K562 (cell line): Measurements from ENCODE around the gene HAT1. TPM values are rescaled to one million over a fixed set of nuclear protein-coding genes. Genes with fewer than 3 reads are reported as not detected.

Experiments
- CAMTA2 ChIP-seq: fragments of 250-450 bp; sonication (Bioruptor Pico); conservative IDR thresholded peaks from 2 replicates; pipeline ENCODE4 v1.5.1; 2022
- CEBPB ChIP-seq: fragments of 450-650 bp; IDR thresholded peaks from 2 replicates; pipeline ENCODE4 v1.6.1; 2016; ENCODE audit warnings: missing genetic modification characterization, missing compliant biosample characterization
- NCOR1 ChIP-seq: fragments of 450-650 bp; IDR thresholded peaks from 2 replicates; pipeline ENCODE4 v1.6.1; 2016; ENCODE audit warnings: mild to moderate bottlenecking, moderate library complexity
- RBM25 ChIP-seq: fragments of 200-400 bp; formaldehyde crosslinking; IDR thresholded peaks from 2 replicates; pipeline ENCODE4 v1.6.1; 2018; ENCODE audit warnings: low read length, low read depth, moderate library complexity; ENCODE audit not compliant: severe bottlenecking
- SRSF7 ChIP-seq: fragments of 200-400 bp; formaldehyde crosslinking; optimal IDR thresholded peaks from 2 replicates; pipeline ENCODE3; 2017; ENCODE audit warnings: mild to moderate bottlenecking, low read depth, low read length
- TCF7L2 ChIP-seq: fragments of 150-350 bp; IDR thresholded peaks from 2 replicates; pipeline ENCODE4 v1.6.1; 2016; ENCODE audit warnings: low read depth, mild to moderate bottlenecking, low read length, moderate library complexity
- TFAM ChIP-seq: fragments of 250-450 bp; sonication (Bioruptor Pico); conservative IDR thresholded peaks from 2 replicates; pipeline ENCODE4 v1.5.0; 2021; ENCODE audit warnings: mild to moderate bottlenecking, moderate library complexity
- ZNF146 ChIP-seq: IDR thresholded peaks from one replicate; pipeline ENCODE4 v1.6.1; 2018; ENCODE audit warnings: missing compliant biosample characterization; ENCODE audit not compliant: unreplicated experiment
- ZNF436 ChIP-seq: fragments of 250-450, 450-650 bp; sonication (Bioruptor Pico); formaldehyde crosslinking; IDR thresholded peaks from 2 replicates; pipeline ENCODE4 v1.7.0; 2020; ENCODE audit warnings: mild to moderate bottlenecking
- ZNF707 ChIP-seq: fragments of 250-450 bp; sonication (Bioruptor Pico); conservative IDR thresholded peaks from 2 replicates; pipeline ENCODE4 v1.8.0; 2022; ENCODE audit warnings: inconsistent platforms, mild to moderate bottlenecking, moderate library complexity
- ZNF780A ChIP-seq: fragments of 250-450 bp; sonication (Bioruptor Pico); IDR thresholded peaks from 2 replicates; pipeline ENCODE4 v1.5.0; 2021; ENCODE audit warnings: mild to moderate bottlenecking
- polyA plus RNA-seq, 8 experiments: library from polyadenylated mRNA; depleted of rRNA in 4 of 8; stranded (reverse) in 5 of 8; unstranded in 3 of 8; fragments of >200 nt; fragmentation: Nextera tagmentation in 2 of 8; fragmentation: Illumina TruSeq in 1 of 8; extraction: Ambion mirVana in 2 of 8; extraction: Trizol in 1 of 8; gene quantifications; 2 replicates each; pipeline versions ENCODE4 v1.2.1 to v1.2.3, GENCODE V29; 2011 to 2014; ENCODE audit warnings: inconsistent platforms in 1 of 8, missing spikeins in 1 of 8
- total RNA-seq, 7 experiments: library from RNA; depleted of rRNA in 6 of 7; stranded (reverse); fragments of >200 nt in 6 of 7; fragmentation: Illumina TruSeq in 2 of 7; extraction: Trizol in 2 of 7; gene quantifications; 2 replicates each; pipeline versions ENCODE4 v1.2.1 to v1.2.3, GENCODE V29; 2011 to 2021; ENCODE audit warnings: low replicate concordance in 1 of 7
- TF ChIP-seq, protein P1 (sequence below): sonication (generic); formaldehyde crosslinking; IDR thresholded peaks from 2 replicates; pipeline ENCODE4 v1.8.0; 2023; ENCODE audit warnings: missing genetic modification reagents, mild to moderate bottlenecking, borderline replicate concordance

The HAT1 gene
- total and polyA plus RNA-seq, 9 of the 15 experiments (the other 6 are each of a cell fraction or from before 2014, with no cell fraction given), result 125 to 384 (median 244) TPM

DNA sequence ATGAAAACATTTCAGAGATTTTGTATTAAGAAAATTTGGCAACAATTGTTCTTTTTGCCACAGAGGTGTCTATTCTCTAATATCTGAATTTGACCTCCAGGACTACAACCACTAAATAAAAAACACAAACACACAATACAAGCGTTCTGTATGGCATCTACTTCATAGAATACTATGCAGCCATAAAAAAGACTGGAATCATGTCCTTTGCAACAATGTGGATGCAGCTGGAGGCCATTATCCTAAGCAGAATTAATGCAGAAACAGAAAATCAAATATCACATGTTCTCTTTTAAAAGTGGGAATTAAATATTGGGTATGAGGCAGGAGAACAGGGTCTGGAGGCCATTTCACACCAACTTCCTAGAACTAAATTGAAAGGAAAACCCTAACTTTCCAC is 47.7 kb upstream of the HAT1 start (continued):
- TF ChIP-seq, protein P1, sequence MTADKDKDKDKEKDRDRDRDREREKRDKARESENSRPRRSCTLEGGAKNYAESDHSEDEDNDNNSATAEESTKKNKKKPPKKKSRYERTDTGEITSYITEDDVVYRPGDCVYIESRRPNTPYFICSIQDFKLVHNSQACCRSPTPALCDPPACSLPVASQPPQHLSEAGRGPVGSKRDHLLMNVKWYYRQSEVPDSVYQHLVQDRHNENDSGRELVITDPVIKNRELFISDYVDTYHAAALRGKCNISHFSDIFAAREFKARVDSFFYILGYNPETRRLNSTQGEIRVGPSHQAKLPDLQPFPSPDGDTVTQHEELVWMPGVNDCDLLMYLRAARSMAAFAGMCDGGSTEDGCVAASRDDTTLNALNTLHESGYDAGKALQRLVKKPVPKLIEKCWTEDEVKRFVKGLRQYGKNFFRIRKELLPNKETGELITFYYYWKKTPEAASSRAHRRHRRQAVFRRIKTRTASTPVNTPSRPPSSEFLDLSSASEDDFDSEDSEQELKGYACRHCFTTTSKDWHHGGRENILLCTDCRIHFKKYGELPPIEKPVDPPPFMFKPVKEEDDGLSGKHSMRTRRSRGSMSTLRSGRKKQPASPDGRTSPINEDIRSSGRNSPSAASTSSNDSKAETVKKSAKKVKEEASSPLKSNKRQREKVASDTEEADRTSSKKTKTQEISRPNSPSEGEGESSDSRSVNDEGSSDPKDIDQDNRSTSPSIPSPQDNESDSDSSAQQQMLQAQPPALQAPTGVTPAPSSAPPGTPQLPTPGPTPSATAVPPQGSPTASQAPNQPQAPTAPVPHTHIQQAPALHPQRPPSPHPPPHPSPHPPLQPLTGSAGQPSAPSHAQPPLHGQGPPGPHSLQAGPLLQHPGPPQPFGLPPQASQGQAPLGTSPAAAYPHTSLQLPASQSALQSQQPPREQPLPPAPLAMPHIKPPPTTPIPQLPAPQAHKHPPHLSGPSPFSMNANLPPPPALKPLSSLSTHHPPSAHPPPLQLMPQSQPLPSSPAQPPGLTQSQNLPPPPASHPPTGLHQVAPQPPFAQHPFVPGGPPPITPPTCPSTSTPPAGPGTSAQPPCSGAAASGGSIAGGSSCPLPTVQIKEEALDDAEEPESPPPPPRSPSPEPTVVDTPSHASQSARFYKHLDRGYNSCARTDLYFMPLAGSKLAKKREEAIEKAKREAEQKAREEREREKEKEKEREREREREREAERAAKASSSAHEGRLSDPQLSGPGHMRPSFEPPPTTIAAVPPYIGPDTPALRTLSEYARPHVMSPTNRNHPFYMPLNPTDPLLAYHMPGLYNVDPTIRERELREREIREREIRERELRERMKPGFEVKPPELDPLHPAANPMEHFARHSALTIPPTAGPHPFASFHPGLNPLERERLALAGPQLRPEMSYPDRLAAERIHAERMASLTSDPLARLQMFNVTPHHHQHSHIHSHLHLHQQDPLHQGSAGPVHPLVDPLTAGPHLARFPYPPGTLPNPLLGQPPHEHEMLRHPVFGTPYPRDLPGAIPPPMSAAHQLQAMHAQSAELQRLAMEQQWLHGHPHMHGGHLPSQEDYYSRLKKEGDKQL (CRISPR knock-in tag), result no peak
- TF ChIP-seq CEBPB (tag) (no peak), SRSF7 (no peak), ZNF436 (CRISPR knock-in tag) (no peak), ZNF146 (CRISPR knock-in tag) (peak; percentile 70), ZNF707 (CRISPR knock-in tag) (no peak), RBM25 (peak; percentile 55), ZNF780A (CRISPR knock-in tag) (no peak), TCF7L2 (no peak), NCOR1 (no peak), TFAM (no peak), CAMTA2 (no peak)
- TF ChIP-seq, all 486 proteins: peak for 2
